Activated T-helper 17 cell treated with anti-CD3 and anti-CD28 coated beads, Interleukin-2, amount 50 U/mL, for 72 hours (primary cell): ENCODE data around the gene CXXC5. TPM values are rescaled to one million over a fixed set of nuclear protein-coding genes. Genes with fewer than 3 reads are reported as not detected.

Experiments
- ATAC-seq: fragments of 150-1000 bp; cut with Tn5 transposase; replicated peaks from 2 replicates; pipeline ENCODE4 v1.10.0; 2021; ENCODE audit warnings: mild to moderate bottlenecking, moderate library complexity
- H3K27ac Mint-ChIP-seq: one replicate; pipeline ENCODE4 v1.8.0; 2022; ENCODE audit warnings: mixed read lengths
- H3K27me3 Mint-ChIP-seq: one replicate; pipeline ENCODE4 v1.8.0; 2022; ENCODE audit warnings: mixed read lengths
- H3K36me3 Mint-ChIP-seq: one replicate; pipeline ENCODE4 v1.8.0; 2022; ENCODE audit warnings: low read depth, mild to moderate bottlenecking, mixed read lengths
- H3K4me1 Mint-ChIP-seq: one replicate; pipeline ENCODE4 v1.8.0; 2022; ENCODE audit warnings: mixed read lengths
- H3K4me3 Mint-ChIP-seq: one replicate; pipeline ENCODE4 v1.8.0; 2022; ENCODE audit warnings: mild to moderate bottlenecking, mixed read lengths
- H3K9me3 Mint-ChIP-seq: one replicate; pipeline ENCODE4 v1.8.0; 2022; ENCODE audit warnings: mixed read lengths
- total RNA-seq, 2 donors: library from RNA; stranded (reverse); gene quantifications; one replicate each; pipeline ENCODE4 v1.2.3, GENCODE V29; 2022

The CXXC5 gene
- total RNA-seq, 2 donors from 2014 or later = 0.89 to 2.7 TPM

DNA sequence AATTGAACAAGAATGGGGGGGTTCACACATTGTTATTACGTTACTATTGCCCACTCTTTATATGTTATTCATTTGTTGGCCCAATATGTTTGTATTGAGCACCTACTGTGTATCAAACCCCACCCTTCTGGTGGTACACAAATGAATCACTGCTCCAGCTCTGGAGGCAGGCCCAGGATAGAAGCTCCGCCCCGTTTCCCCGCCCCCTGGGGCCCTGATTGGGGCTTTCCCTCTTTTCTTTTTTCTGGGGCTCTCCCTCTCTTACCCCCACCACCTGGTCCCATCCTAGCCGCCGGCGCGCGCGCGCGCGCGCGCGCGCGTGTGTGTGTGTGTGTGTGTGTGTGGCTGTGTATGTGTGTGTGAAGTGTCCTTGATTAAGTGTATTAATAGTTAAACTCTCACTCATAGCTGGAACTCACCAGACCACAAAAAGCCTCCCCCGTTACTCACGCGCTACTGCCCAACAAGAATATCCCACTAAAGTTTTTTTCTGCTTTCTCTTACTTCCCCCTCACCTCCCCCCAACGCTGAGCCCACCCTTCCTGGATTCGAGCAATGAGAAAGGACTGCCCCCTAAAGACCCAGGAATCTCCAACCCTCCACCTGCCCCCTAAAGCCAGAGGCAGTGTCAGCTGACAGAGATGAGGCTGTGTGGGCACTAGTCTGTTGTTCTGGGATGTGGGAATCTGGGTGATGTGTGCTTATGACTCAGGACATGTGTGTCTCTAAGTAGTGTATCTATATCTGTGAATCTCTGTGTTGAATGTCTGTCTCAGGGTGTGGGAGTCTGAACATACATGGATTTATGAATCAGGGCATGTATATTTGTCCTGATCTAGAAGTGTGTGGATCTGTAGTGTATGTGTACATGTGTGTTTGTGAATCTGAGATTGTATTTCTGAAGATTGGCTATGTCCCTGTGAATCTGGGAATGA is 4.0 kb downstream of the CXXC5 start:
- H3K27me3 Mint-ChIP-seq = peaks cover 28% of the 10 kb centered on the region
- peaks cover 5% of the 10 kb centered on the region for H3K36me3 Mint-ChIP-seq
- peak overlapping the region; percentile 1 for H3K4me3 Mint-ChIP-seq
- ATAC-seq = peak; percentile 72
- H3K27ac Mint-ChIP-seq = no peak overlapping the region
- no peaks in the 10 kb centered on the region for H3K9me3 Mint-ChIP-seq
- H3K4me1 Mint-ChIP-seq = peaks cover 13% of the 10 kb centered on the region

DNA sequence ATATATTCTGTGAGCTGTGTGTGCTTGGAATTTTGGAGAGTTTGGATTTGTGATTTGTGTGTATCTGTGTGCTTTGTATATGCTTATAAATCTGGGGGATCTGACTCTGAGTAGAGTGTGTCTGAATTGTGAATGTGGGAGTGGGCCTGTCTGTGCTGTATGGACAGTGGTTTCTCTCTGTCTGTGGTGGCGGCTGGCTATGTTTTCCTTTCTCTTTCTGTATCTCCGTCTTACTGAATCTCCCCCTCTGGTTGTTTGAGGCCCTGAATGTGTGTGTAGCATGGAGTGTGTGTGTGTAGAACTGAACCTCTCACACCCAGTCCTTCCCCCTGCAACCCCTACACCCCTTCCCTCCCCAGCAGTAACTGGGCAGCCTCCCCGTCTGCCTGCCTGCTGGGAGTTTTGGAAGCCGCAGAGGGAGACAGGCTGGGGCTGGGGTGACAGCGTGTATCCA is 4.7 kb downstream of the CXXC5 start:
- Mint-ChIP-seq H3K27me3 (peaks cover 24% of the 10 kb centered on the region), H3K4me1 (peaks cover 13% of the 10 kb centered on the region), H3K36me3 (peaks cover 5% of the 10 kb centered on the region), H3K4me3 (peak overlapping the region; percentile 1), H3K9me3 (no peaks in the 10 kb centered on the region), H3K27ac (no peak overlapping the region)
- ATAC-seq = no peak

DNA sequence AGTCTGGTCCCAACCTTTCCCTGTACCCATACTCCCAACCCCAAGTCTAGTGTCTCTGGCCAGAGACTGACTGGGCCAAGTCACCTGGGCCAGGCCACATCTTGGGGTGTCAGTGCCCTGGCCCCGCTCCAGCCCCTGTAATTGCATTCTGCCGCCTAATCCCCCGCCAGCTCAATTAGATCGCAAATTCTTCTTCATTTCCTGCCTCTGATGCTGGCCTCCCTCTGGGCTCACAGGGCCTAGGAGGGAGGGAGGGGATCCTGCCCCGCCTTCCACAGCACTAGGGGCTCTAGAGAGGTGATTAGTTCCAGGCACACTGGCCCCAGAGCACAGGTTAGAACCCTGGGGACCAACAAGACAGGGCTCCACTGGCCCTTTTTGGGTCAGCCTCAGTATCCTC is 5.5 kb downstream of the CXXC5 start:
- Mint-ChIP-seq H3K4me1 (peaks cover 13% of the 10 kb centered on the region), H3K27me3 (peaks cover 24% of the 10 kb centered on the region), H3K9me3 (no peaks in the 10 kb centered on the region), H3K4me3 (no peak overlapping the region), H3K27ac (no peak overlapping the region), H3K36me3 (peaks cover 5% of the 10 kb centered on the region)
- ATAC-seq = no peak

DNA sequence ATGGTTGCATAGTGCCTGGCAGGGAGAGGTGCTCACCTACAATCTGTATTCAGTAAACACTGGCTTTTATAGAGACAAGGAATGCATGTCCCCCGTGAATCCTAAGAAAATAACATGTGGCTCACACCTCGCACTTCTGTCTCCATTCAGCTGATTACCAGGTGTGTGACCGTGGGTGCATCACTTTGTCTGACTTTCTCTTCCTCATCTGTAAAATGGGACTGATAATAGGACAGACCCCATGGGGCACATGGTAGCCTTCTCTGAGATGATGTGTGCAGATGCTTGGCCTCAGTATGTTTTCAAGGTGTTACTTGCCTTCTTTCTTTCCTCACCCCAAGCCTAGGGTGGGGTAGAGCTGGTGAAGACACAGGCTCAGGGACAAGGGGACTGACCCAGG is 6.3 kb downstream of the CXXC5 start:
- H3K27me3 Mint-ChIP-seq = peaks cover 24% of the 10 kb centered on the region
- ATAC-seq = no peak
- no peak overlapping the region for H3K27ac Mint-ChIP-seq
- H3K4me3 Mint-ChIP-seq = no peak overlapping the region
- peaks cover 5% of the 10 kb centered on the region for H3K36me3 Mint-ChIP-seq
- H3K4me1 Mint-ChIP-seq = peaks cover 13% of the 10 kb centered on the region
- H3K9me3 Mint-ChIP-seq = no peaks in the 10 kb centered on the region

DNA sequence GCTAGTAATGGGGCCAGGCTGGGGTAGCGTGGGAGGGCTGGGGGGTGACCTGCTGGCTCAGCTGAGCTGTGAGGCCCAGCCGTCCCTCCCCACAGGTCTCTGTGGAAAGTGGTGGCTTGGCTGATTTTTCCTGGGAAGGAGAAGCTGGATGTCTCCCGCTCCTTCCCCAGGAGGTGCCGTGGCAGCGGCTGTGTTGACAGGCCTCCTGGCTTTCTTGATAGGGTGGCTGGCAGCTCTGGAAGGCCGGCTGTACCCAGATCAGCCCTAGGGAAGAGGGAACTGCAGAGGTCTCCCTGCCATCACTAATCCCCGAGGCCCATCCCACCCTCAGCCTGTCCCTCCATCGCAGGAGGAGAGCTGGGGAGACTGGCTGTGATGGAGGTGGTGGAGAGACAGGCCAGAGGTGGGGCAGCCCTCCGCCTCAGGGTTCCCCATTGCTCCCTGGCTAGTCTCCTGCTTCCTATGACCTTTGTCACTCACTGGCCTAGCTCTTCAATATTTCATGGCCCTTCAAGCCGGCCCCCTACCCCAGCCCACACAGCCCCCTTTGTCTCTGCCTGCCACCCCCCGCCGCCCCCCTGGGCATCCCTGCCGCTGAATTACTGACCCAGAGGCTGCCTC is 6.8 kb downstream of the CXXC5 start:
- Mint-ChIP-seq H3K36me3 (no peaks in the 10 kb centered on the region), H3K4me3 (no peak overlapping the region), H3K4me1 (peaks cover 8% of the 10 kb centered on the region), H3K9me3 (no peaks in the 10 kb centered on the region), H3K27ac (no peak overlapping the region), H3K27me3 (peaks cover 19% of the 10 kb centered on the region)
- ATAC-seq = no peak

DNA sequence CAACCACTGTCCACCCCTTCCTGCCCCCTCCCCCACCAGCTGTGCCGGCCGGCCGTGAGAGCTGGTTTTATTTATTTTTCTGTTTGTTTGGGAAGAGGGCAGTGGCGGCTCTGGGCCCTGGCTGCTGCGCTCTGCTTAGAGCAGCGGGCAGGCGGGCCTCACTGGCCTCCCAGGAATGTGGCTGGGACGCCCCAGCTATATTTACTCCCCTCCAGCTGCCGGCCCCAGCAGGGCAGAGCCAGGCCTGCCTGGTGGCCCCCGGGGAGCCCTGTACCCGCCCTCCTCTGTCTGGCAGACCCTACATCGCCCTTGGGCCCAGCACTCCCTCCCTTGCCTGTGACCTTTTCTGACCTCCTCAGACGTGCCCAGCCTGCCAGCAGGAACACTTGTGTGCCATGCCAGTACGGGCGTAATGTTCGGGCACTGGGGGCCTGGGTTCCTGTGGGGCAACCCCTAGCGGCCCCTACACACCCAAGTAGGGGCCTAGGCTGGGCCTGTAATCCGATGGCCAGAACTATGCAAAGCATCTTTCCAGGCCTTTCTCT is 7.7 kb downstream of the CXXC5 start:
- Mint-ChIP-seq H3K4me1 (peaks cover 8% of the 10 kb centered on the region), H3K9me3 (no peaks in the 10 kb centered on the region), H3K27ac (no peak overlapping the region), H3K4me3 (no peak overlapping the region), H3K27me3 (peaks cover 19% of the 10 kb centered on the region), H3K36me3 (no peaks in the 10 kb centered on the region)
- ATAC-seq = no peak

DNA sequence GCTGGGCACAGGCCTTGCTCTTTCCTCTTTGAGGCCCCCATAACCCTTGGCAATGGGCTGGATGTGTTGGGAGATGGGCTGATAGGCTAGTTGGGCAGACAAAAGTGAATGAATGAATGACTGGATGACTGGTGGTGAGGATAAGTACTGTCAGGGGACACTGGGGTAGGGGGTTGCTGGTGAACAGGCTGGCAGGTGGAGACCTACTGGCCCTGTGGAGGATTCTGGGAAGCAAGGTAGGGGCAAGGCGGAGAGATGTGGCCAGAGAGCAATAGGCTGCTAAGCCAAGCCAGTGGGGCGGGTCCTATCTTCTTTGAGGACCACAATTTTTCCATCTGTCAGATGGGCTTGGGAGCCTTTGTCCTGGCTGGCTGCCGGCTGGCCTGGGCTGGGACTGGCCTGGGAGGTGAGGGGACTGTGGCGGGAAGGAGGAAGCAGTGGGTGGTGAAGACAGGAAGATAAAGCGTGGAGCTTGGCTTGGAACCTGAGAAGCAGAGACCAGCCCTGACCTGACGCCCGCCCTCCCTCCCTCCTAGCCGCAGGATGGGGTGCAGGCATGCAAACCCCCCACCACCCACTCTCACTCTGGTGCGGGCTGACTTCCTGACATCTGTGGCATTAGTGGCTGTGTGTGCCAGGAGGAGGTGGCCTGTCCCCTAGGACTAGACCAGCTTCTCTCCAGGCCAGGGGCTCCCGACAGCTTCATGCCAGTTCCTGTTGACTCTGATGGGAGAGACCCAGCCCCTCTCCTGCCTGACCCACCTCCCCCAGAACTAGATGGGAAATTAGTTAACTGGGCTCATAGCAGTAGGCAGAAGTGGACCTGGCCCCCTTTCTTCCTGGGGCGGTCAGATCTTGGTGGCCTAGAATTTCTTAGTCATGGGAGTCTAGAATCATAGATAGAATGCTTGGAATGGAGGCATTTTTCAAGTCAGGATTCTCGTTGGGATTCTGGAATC is 9.5 kb downstream of the CXXC5 start:
- ATAC-seq = no peak
- H3K4me3 Mint-ChIP-seq = no peak overlapping the region
- no peak overlapping the region for H3K27ac Mint-ChIP-seq
- H3K4me1 Mint-ChIP-seq = peaks cover 2% of the 10 kb centered on the region
- H3K36me3 Mint-ChIP-seq = no peaks in the 10 kb centered on the region
- H3K27me3 Mint-ChIP-seq = peaks cover 9% of the 10 kb centered on the region
- no peaks in the 10 kb centered on the region for H3K9me3 Mint-ChIP-seq

DNA sequence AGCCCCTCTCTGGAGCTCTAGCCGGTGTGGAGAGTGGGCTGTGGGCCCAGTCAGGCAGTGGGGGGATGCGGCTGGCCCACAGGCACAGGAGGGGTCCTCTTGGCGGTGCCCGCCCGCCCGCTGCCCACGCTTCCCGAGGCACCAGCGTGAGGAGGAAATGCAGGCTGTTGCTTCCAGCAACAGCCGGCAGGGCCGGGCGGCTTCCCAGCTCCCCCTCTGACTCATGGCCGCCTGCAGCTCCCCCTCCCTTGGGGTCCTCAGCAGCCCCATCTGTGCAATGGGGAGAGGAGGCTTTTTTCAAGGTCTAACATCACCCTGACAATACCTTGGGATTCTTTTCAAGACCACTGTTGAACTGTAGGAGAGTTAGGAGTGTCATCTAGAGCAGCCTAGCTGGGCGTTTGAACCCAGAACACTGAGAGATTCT is 10.4 kb downstream of the CXXC5 start:
- no peak overlapping the region for H3K4me3 Mint-ChIP-seq
- ATAC-seq = no peak

DNA sequence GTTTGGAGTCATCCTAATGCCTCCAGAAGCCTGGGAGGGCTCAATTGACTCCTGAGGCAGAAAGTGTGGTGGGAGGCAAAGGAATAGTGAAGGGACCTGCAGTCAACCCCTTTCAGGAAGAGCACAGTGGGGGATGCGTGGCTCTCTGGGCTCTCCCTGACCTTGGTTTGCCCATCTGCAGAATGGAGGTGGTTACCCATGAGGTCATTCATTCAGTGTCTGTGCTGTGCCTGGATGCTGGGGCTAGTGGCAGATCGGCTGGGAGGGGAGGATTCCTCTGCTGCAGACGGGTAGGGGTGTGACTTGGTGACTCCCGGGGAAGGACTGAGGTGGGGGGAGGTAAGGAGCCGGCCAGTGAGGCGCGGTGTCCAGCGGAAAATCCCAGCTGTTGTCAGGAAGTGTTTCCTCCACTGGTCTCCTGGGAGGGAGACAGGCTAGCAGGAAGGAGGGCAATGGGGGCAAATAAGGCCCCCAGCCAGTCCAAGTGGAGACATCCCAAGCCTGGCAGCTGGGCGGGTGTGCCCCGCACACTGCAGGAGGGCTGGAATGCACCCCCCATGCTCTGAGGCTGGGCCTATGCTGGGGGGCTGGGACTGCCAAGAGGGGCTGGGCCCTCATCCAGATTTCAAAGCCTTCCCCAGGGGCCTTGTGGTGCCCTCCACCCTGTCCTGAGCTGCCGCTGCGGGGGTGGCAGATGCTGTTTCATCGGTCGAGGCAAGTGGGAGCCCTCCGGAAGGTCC is 10.9 kb downstream of the CXXC5 start:
- Mint-ChIP-seq H3K36me3 (no peaks in the 10 kb centered on the region), H3K27ac (no peak overlapping the region), H3K4me1 (no peaks in the 10 kb centered on the region), H3K9me3 (no peaks in the 10 kb centered on the region), H3K27me3 (peaks cover 2% of the 10 kb centered on the region), H3K4me3 (no peak overlapping the region)
- no peak for ATAC-seq

More for the DNA sequence above, 10.4 kb downstream of the CXXC5 start:
- Mint-ChIP-seq H3K9me3 (no peaks in the 10 kb centered on the region), H3K27me3 (peaks cover 4% of the 10 kb centered on the region), H3K36me3 (no peaks in the 10 kb centered on the region), H3K4me1 (no peaks in the 10 kb centered on the region), H3K27ac (no peak overlapping the region)

DNA sequence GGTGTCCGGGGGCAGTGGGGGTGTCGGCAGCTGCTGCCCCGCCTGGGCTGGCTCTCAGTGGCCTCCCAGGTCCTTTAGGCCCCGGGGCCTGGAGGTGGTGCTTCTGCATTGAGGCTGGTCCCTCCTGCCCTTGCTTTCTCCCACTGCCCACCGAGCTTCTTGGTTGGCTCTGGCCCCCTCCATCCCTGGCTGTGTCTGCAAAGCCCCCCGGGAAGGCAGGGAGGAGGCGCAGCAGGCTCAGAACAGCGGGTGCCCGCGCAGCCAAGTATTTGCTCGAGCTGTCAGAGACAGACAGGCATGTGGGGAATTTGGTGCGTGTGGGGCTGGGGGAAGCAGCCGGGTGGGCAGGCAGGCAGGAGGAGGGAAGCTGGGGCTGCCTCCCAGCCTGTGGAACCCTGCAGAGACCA is 11.5 kb downstream of the CXXC5 start:
- no peak overlapping the region for H3K27ac Mint-ChIP-seq
- H3K4me3 Mint-ChIP-seq = no peak overlapping the region
- no peaks in the 10 kb centered on the region for H3K36me3 Mint-ChIP-seq
- H3K4me1 Mint-ChIP-seq = no peaks in the 10 kb centered on the region
- no peaks in the 10 kb centered on the region for H3K9me3 Mint-ChIP-seq
- no peaks in the 10 kb centered on the region for H3K27me3 Mint-ChIP-seq
- ATAC-seq = no peak

DNA sequence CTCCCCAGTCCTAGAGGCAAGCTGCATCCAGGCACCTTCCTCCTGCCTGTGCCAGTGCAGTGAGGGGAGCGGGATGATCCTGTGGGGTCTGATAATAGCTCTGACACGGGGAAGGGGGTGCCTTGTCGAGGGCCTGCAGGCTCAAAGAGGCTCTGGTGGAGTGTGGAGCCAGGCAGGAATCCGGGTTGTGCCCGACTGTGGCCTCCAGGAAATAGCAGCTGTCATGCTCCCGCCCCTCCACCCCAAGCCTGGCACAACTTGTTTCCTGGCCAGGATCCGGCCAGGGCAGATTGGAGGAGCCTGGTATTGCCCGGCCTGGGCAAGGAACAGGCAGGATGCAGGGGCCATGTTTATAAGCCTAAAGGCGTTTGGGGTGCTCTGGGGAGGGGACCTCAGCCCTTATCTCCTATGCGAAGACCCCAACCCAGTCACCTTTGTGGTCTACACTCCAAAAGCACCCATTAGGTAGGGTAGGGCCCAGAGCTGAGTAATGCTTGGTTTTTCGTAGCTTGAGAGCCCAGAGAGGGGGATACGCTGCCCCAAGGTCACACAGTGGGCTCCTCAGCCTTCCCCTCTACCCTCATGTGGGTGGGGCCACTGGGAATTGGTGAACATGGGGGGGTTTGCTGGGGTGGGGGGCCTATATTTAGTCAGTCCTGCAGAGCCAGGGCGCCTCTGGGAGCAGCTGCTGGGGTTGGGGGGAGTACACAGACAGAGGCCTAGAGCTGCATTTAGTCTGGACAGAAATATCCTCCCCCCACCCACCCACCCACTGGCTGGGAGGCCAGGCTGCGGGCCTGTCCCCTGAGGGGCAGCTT is 12.2 kb downstream of the CXXC5 start:
- ATAC-seq = no peak
- H3K9me3 Mint-ChIP-seq = no peaks in the 10 kb centered on the region
- H3K4me1 Mint-ChIP-seq = no peaks in the 10 kb centered on the region
- no peaks in the 10 kb centered on the region for H3K27me3 Mint-ChIP-seq
- H3K36me3 Mint-ChIP-seq = no peaks in the 10 kb centered on the region
- no peak overlapping the region for H3K27ac Mint-ChIP-seq
- H3K4me3 Mint-ChIP-seq = no peak overlapping the region

DNA sequence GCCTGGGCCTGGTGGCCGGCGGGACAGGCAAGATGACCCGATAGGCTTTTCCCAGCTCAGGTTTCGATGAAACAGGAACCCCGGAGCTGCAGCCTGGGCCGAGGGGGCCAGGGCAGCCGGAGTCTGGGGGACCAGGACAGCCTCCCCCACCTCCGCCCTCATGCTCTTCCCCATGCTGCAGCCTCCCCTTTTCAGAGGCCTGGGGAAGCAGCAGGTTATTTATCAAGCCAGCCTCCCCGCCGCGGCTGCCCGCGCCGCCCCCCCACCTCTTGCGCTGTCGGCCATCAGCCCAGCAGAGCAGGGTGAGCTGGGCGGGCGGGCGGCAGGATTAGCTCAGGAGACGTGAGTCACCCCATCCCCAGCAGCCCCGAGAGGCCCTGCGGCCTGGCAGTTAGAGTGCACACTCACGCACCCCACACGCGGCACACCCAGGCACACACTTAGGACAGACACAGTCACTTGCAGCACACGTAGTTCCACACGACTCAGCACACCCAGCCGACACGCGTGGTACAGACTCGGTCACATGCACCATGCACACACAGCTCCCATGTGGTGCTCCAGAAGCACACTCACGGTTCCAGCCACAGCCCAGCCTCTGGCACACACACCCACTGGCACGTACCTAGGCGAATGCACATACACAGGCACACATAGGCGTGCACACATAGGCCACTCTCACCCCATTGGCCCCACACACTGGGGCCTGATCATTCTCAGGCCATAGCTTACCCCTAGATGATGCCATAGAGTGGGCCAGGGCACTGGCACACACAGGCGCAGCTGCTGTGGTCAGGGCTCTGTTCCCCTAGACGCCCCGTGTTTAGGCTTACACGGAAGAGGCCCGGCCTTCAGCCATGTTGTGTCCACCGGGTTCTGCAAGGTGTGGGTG is 13.0 kb downstream of the CXXC5 start:
- H3K4me1 Mint-ChIP-seq = no peaks in the 10 kb centered on the region
- H3K4me3 Mint-ChIP-seq = no peak overlapping the region
- H3K9me3 Mint-ChIP-seq = no peaks in the 10 kb centered on the region
- ATAC-seq = peak; percentile 25
- no peaks in the 10 kb centered on the region for H3K36me3 Mint-ChIP-seq
- no peak overlapping the region for H3K27ac Mint-ChIP-seq
- no peaks in the 10 kb centered on the region for H3K27me3 Mint-ChIP-seq
